Mucosa of rectum (tissue), 2 donors: ENCODE data around the gene CASP3.

ENCODE experiments used
- H3K27ac ChIP-seq, 2 donors: one replicate each; pipeline ENCODE4 v1.7.0; 2013; ENCODE audit warnings: inconsistent platforms in 2 of 2, low read depth in 2 of 2, low read length in 2 of 2
- H3K27me3 ChIP-seq, 2 donors: one replicate each; pipeline ENCODE4 v1.7.0; 2013; ENCODE audit warnings: low read length in 2 of 2; ENCODE audit not compliant: control insufficient read depth in 2 of 2, insufficient read depth in 2 of 2
- H3K36me3 ChIP-seq, 2 donors: one replicate each; pipeline ENCODE4 v1.7.0; 2013; ENCODE audit warnings: low read length in 2 of 2; ENCODE audit not compliant: control insufficient read depth in 2 of 2, insufficient read depth in 2 of 2
- H3K4me1 ChIP-seq, 2 donors: one replicate each; pipeline ENCODE4 v1.7.0; 2013; ENCODE audit warnings: low read length in 2 of 2, mild to moderate bottlenecking in 1 of 2; ENCODE audit not compliant: control insufficient read depth in 2 of 2, insufficient read depth in 2 of 2
- H3K4me3 ChIP-seq, 2 donors: one replicate each; pipeline ENCODE4 v1.7.0; 2013; ENCODE audit warnings: low read length in 2 of 2
- H3K9ac ChIP-seq, 2 donors: one replicate each; pipeline ENCODE4 v1.7.0; 2013; ENCODE audit warnings: low read length in 2 of 2, low read depth in 1 of 2, mild to moderate bottlenecking in 1 of 2
- H3K9me3 ChIP-seq, 2 donors: one replicate each; pipeline ENCODE4 v1.7.0; 2013; ENCODE audit warnings: low read length in 2 of 2; ENCODE audit not compliant: control insufficient read depth in 2 of 2
- donor health status: healthy.
- donor health status: Normal muscosa, but diverticular disease.

CASP3 gene

DNA sequence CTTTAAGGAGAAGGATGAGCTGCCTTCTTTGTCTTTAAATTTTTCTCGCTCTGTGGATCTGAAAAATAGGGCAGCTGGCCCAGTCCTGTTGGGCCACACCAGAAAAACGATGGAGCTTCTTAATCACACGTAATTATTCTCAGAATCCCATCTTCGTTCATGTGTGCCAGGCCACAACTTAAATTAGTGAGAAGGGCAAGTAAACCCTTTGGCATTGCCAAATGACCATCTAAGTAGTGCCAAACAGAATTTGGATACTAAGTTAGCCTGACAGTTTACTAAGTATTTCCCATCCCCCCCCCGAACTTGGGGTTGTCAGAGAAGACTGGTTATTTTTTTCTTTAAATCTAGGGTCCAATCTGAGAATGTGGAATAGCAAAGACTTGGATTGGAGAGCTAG, 62.0 kb downstream of the CASP3 start:
- H3K36me3 ChIP-seq = no peaks in the 10 kb centered on the region
- H3K9me3 ChIP-seq = no peaks in the 10 kb centered on the region
- H3K27ac ChIP-seq = no peak overlapping the region
- no peaks in the 10 kb centered on the region for H3K27me3 ChIP-seq
- H3K4me1 ChIP-seq = no peaks in the 10 kb centered on the region
- H3K4me3 ChIP-seq = no peak overlapping the region
- no peak overlapping the region for H3K9ac ChIP-seq

DNA sequence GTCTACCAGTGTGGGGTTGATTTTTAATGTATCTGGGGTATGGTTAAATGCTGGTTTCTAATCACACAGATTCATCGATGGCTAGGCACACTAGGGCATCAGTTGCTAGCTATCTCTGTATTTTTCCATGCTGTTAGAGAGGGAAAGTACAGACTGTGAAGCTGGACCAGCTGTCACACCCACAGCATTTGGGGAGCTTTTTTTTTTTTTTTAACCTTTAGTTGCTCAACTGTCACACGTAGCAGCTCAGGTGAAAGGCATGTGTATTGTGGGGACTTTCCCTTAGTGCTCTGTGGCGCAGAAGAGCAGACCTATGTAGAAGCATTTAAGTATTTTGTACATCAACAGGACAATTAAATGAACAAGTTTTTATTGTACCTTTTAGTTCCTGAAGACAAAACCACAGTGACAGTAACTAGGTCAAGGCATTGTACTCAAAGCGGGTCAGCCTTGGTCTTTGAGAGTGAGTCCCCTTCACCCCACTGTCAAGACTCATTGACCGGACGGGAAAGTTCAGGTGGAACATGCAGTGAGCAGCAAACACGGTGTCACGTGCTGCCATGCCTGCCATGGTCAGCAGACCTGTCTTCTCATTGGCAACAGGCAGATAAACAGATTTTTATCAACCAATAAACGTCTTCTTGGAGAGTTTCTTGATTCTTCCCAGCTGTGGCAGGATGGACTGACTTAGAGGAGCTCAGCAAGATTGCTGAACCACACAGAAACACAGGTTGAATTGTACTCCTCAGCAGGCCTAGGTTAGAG, 65.3 kb downstream of the CASP3 start:
- H3K27me3 ChIP-seq = no peaks in the 10 kb centered on the region
- no peak overlapping the region for H3K27ac ChIP-seq
- no peaks in the 10 kb centered on the region for H3K36me3 ChIP-seq
- H3K4me3 ChIP-seq = no peak overlapping the region
- peaks cover 0 to 2% of the 10 kb centered on the region in 2 donors for H3K9me3 ChIP-seq
- no peaks in the 10 kb centered on the region for H3K4me1 ChIP-seq
- no peak overlapping the region for H3K9ac ChIP-seq
